DOHH2 (cell line): ENCODE measurements around the gene MRPS11.

ENCODE experiments used
- H3F3A ChIP-seq: fragments of 200-600 bp; sonication (generic), shearing (Covaris generic); 2 replicates; pipeline ENCODE4 v1.6.0; 2016; ENCODE audit warnings: antibody characterized with exemption, mild to moderate bottlenecking; ENCODE audit not compliant: control insufficient read depth, insufficient read depth
- H3K27ac ChIP-seq: fragments of 200-600 bp; sonication (generic); 2 replicates; pipeline ENCODE4 v1.5.1; 2014; ENCODE audit warnings: low read depth, mild to moderate bottlenecking, low read length, moderate library complexity
- H3K27me3 ChIP-seq: fragments of 200-600 bp; sonication (generic); 2 replicates; pipeline ENCODE4 v1.6.1; 2014; ENCODE audit warnings: mild to moderate bottlenecking, low read length, mixed read lengths; ENCODE audit not compliant: control insufficient read depth
- H3K36me3 ChIP-seq: fragments of 200-600 bp; sonication (generic); 2 replicates; pipeline ENCODE4 v1.6.1; 2014; ENCODE audit warnings: mild to moderate bottlenecking, low read length, moderate library complexity, mixed read lengths; ENCODE audit not compliant: control insufficient read depth
- H3K4me1 ChIP-seq: fragments of 200-600 bp; sonication (generic); 2 replicates; pipeline ENCODE4 v1.6.1; 2014; ENCODE audit warnings: mild to moderate bottlenecking, low read length, mixed read lengths; ENCODE audit not compliant: control insufficient read depth
- H3K4me2 ChIP-seq: fragments of 200-600 bp; sonication (generic); 2 replicates; pipeline ENCODE4 v1.6.0; 2014; ENCODE audit warnings: mild to moderate bottlenecking, low read length, moderate library complexity
- H3K4me3 ChIP-seq: fragments of 200-600 bp; sonication (generic); 2 replicates; pipeline ENCODE4 v1.5.1; 2014; ENCODE audit warnings: mild to moderate bottlenecking, low read length, mixed read lengths
- H3K79me2 ChIP-seq: fragments of 200-600 bp; sonication (generic); 2 replicates; pipeline ENCODE4 v1.6.1; 2014; ENCODE audit warnings: mild to moderate bottlenecking, low read length, mixed read lengths; ENCODE audit not compliant: control insufficient read depth
- H3K9me2 ChIP-seq: fragments of 200-600 bp; sonication (generic); replicated peaks from 2 replicates; pipeline ENCODE4 v1.6.1; 2014; ENCODE audit warnings: mild to moderate bottlenecking, low read length, mixed read lengths; ENCODE audit not compliant: control insufficient read depth
- H3K9me3 ChIP-seq: fragments of 200-600 bp; sonication (generic); 2 replicates; pipeline ENCODE4 v1.6.1; 2014; ENCODE audit warnings: antibody characterized with exemption, low read length, mixed read lengths; ENCODE audit not compliant: control insufficient read depth, insufficient read depth
- H4K20me1 ChIP-seq: fragments of 200-600 bp; sonication (generic); 2 replicates; pipeline ENCODE4 v1.6.0; 2014; ENCODE audit warnings: low read depth, mild to moderate bottlenecking, antibody characterized with exemption, low read length, moderate library complexity; ENCODE audit not compliant: control insufficient read depth, insufficient read depth
- EZH2phosphoT487 ChIP-seq: fragments of 200-600 bp; sonication (generic); IDR thresholded peaks from 2 replicates; pipeline ENCODE4 v1.6.1; 2017; ENCODE audit warnings: borderline replicate concordance, mild to moderate bottlenecking, antibody characterized with exemption, low read length, moderate library complexity, mixed read lengths
- TF ChIP-seq, protein P1 (sequence below): fragments of 200-600 bp; sonication (generic); IDR thresholded peaks from one replicate; pipeline ENCODE4 v1.5.1; 2014; ENCODE audit warnings: antibody characterized with exemption, mild to moderate bottlenecking, low read depth, low read length; ENCODE audit not compliant: poor library complexity, severe bottlenecking

Gene MRPS11

DNA sequence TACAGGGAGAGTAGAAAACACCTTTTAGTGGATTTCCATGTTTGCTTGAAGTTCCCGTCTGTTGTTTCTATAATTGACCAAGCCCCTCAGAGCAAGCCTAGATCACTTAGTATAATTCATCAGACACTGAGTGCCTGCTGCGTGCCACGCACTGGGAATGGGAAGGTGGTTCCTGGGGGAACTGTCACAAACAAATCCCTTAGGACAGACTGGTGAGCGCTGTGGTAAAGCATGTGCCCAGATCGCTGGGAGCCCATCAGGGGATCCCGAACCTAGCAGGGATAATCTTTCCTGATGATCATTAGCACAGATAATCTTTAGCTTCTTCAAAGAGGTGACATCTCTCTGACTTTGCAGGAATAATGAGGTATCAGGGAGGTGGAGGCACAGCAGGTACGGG, 9.6 kb downstream of the MRPS11 start:
- no peaks in the 10 kb centered on the region; the same call in 1 of the 2 replicates for H4K20me1 ChIP-seq
- no peak overlapping the region for H3K4me3 ChIP-seq
- no peak overlapping the region for H3K4me2 ChIP-seq
- peaks cover 45% of the 10 kb centered on the region for H3K36me3 ChIP-seq
- H3K27ac ChIP-seq, result no peak overlapping the region
- peaks cover 12% of the 10 kb centered on the region for H3K4me1 ChIP-seq
- peaks cover 2% of the 10 kb centered on the region; the same call in 1 of the 2 replicates for H3K79me2 ChIP-seq
- no peaks in the 10 kb centered on the region for H3K27me3 ChIP-seq
- no peaks in the 10 kb centered on the region for H3F3A ChIP-seq
- no peaks in the 10 kb centered on the region for H3K9me3 ChIP-seq
- TF ChIP-seq, protein P1, sequence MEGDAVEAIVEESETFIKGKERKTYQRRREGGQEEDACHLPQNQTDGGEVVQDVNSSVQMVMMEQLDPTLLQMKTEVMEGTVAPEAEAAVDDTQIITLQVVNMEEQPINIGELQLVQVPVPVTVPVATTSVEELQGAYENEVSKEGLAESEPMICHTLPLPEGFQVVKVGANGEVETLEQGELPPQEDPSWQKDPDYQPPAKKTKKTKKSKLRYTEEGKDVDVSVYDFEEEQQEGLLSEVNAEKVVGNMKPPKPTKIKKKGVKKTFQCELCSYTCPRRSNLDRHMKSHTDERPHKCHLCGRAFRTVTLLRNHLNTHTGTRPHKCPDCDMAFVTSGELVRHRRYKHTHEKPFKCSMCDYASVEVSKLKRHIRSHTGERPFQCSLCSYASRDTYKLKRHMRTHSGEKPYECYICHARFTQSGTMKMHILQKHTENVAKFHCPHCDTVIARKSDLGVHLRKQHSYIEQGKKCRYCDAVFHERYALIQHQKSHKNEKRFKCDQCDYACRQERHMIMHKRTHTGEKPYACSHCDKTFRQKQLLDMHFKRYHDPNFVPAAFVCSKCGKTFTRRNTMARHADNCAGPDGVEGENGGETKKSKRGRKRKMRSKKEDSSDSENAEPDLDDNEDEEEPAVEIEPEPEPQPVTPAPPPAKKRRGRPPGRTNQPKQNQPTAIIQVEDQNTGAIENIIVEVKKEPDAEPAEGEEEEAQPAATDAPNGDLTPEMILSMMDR, result no peak
- TF ChIP-seq EZH2phosphoT487, result no peak
- H3K9me2 ChIP-seq, result no peaks in the 10 kb centered on the region

DNA sequence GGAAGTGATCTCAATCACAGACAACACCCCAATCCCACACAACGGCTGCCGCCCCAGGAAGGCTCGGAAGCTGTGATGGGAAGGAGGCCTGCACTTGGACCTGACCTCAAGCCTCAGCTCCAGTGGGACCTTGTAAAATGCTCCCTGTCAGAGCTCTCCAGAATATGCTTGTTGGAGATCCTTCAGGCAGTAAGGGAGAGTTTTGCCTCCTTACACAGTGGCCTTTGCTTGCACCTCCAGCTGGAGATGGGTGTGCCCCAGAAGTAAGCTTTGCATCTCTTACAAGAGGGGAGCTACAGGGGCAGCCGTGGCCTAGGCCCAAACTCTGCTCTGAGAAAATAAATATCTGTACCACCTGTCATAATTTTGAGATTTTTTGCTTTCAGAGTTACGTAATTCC, 10.4 kb downstream of the MRPS11 start:
- no peaks in the 10 kb centered on the region; the same call in 1 of the 2 replicates for H4K20me1 ChIP-seq
- H3K4me2 ChIP-seq, result no peak overlapping the region
- H3K4me1 ChIP-seq, result peaks cover 16% of the 10 kb centered on the region

DNA sequence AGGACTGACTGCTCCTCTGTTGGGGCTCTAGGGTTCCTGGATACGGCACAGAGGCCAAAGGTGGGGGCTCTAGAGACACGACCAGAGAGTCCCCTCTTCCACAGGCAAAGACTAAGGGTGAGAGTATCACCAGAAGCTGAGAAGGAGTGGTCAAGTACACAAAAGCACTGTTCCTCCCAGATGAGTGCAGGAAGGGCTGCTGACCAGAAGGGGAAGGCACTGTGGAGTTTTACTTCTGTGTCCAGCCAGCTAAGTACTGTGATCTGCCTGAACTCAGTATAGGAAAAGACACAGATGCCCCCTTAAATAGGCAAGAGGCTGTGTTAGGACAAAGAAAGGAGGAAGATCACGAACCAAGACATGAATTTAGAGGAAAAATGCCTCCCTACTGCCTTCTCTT, 11.7 kb downstream of the MRPS11 start:
- Histone ChIP-seq H3K4me3 (no peak overlapping the region), H3K4me2 (no peak overlapping the region), H3K9me2 (no peaks in the 10 kb centered on the region), H3K36me3 (peaks cover 31% of the 10 kb centered on the region), H3F3A (no peaks in the 10 kb centered on the region), H3K9me3 (no peaks in the 10 kb centered on the region), H4K20me1 (no peaks in the 10 kb centered on the region; the same call in 1 of the 2 replicates), H3K27me3 (no peaks in the 10 kb centered on the region), H3K79me2 (no peaks in the 10 kb centered on the region), H3K4me1 (peaks cover 16% of the 10 kb centered on the region), H3K27ac (no peak overlapping the region)
- TF ChIP-seq, protein P1, result no peak
- no peak for TF ChIP-seq EZH2phosphoT487

More for the DNA sequence above, 10.4 kb downstream of the MRPS11 start:
- H3F3A ChIP-seq, result no peaks in the 10 kb centered on the region
- no peak overlapping the region for H3K4me3 ChIP-seq
- H3K9me3 ChIP-seq, result no peaks in the 10 kb centered on the region
- H3K36me3 ChIP-seq, result peaks cover 38% of the 10 kb centered on the region
- H3K79me2 ChIP-seq, result no peaks in the 10 kb centered on the region
- no peaks in the 10 kb centered on the region for H3K9me2 ChIP-seq
- no peaks in the 10 kb centered on the region for H3K27me3 ChIP-seq
- no peak overlapping the region for H3K27ac ChIP-seq
- TF ChIP-seq, protein P1, result no peak
- TF ChIP-seq EZH2phosphoT487, result no peak

DNA sequence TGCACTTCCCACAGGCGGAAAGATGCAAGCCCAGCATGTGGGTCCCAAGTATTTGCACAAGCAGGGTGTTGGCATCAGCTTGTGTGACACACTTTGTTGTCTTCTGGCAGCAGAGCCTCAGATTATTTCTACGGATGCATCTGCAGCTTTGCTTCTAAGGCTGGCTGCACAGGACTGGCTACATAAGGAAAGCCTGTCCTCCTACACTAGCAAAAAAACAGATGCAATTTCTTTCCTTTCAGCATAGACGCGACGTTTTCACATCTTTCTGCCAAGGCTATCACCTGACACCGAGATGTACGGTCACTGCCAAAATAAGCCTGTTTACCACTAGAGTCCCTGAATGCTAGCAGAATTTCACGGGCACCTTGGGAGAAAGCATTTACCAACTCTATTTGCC, 13.5 kb downstream of the MRPS11 start:
- no peak overlapping the region for H3K27ac ChIP-seq

More for the DNA sequence above, 13.5 kb downstream of the MRPS11 start:
- Histone ChIP-seq H3K9me2 (no peaks in the 10 kb centered on the region), H3F3A (no peaks in the 10 kb centered on the region), H3K4me1 (peaks cover 16% of the 10 kb centered on the region), H3K36me3 (peaks cover 24% of the 10 kb centered on the region), H4K20me1 (0 out of 2 replicates have a peak, but pooled peaks cover 3% of the 10 kb centered on the region), H3K4me3 (no peak overlapping the region), H3K27me3 (no peaks in the 10 kb centered on the region), H3K79me2 (no peaks in the 10 kb centered on the region), H3K9me3 (no peaks in the 10 kb centered on the region), H3K4me2 (no peak overlapping the region)
- TF ChIP-seq EZH2phosphoT487, result no peak
- TF ChIP-seq, protein P1, result no peak
